Prostate gland (tissue), 2 donors: ENCODE results near the gene INPP5F. TPM values are rescaled to one million over a fixed set of nuclear protein-coding genes. Genes with fewer than 3 reads are reported as not detected.

Experiments used
- DNase-seq: peaks from one replicate; pipeline ENCODE4 v3.0.0-alpha.2; 2019; ENCODE audit warnings: low spot score
- H3K27ac ChIP-seq, 2 donors: fragments of 200-600 bp; sonication (generic); 2 replicates each; pipeline ENCODE4 v1.5.1; 2017 to 2019
- H3K27me3 ChIP-seq: fragments of 200-600 bp; sonication (generic); replicated peaks from 2 replicates; pipeline ENCODE4 v1.5.1; 2019; ENCODE audit not compliant: insufficient read depth
- H3K36me3 ChIP-seq, 2 donors: fragments of 200-600 bp; sonication (generic); 1 replicate in 1 of 2; 2 replicates in 1 of 2; pipeline versions ENCODE4 v1.5.1 to v1.8.1; 2017 to 2019
- H3K4me1 ChIP-seq: fragments of 200-600 bp; sonication (generic); replicated peaks from 2 replicates; pipeline ENCODE4 v1.5.1; 2019
- H3K4me3 ChIP-seq, 2 donors: fragments of 200-600 bp; sonication (generic); 2 replicates each; pipeline ENCODE4 v1.5.1; 2017 to 2019
- H3K9me3 ChIP-seq: fragments of 200-600 bp; sonication (generic); 2 replicates; pipeline ENCODE4 v1.5.1; 2017
- POLR2A ChIP-seq: fragments of 450-650 bp; IDR thresholded peaks from one replicate; pipeline ENCODE4 v1.6.1; 2016; ENCODE audit warnings: antibody characterized with exemption, mild to moderate bottlenecking
- POLR2AphosphoS5 ChIP-seq: sonication (generic); formaldehyde crosslinking; IDR thresholded peaks from one replicate; pipeline ENCODE4 v1.6.1; 2017; ENCODE audit warnings: antibody characterized with exemption
- WGBS: methylation state at CpG from one replicate; pipeline ENCODE4 v1.1.5; 2018; 5-methylcytosine and 5-hydroxymethylcytosine counted together
- intact Hi-C: fragments of 100-400 bp; cut with DNase I; formaldehyde crosslinking; loops from one replicate; pipeline ENCODE4 v1.14.2; 2022
- total RNA-seq, 2 donors: library from RNA; depleted of rRNA; stranded (reverse); fragments of >200 nt; gene quantifications; one replicate each; pipeline ENCODE4 v1.1.0, GENCODE V29; 2016
- TF ChIP-seq, protein P1 (sequence below), 4 experiments: fragments of 200-600 bp in 2 of 4; fragments of 450-650 bp in 2 of 4; sonication (generic) in 2 of 4; IDR thresholded peaks; 1 replicate in 3 of 4; 2 replicates in 1 of 4; pipeline ENCODE4 v1.5.1; 2016 to 2019; ENCODE audit warnings: antibody characterized with exemption in 4 of 4, mild to moderate bottlenecking in 2 of 4, moderate library complexity in 2 of 4

INPP5F gene
- total RNA-seq, 2 donors from 2014 or later: 8.6 to 15.9 TPM

DNA sequence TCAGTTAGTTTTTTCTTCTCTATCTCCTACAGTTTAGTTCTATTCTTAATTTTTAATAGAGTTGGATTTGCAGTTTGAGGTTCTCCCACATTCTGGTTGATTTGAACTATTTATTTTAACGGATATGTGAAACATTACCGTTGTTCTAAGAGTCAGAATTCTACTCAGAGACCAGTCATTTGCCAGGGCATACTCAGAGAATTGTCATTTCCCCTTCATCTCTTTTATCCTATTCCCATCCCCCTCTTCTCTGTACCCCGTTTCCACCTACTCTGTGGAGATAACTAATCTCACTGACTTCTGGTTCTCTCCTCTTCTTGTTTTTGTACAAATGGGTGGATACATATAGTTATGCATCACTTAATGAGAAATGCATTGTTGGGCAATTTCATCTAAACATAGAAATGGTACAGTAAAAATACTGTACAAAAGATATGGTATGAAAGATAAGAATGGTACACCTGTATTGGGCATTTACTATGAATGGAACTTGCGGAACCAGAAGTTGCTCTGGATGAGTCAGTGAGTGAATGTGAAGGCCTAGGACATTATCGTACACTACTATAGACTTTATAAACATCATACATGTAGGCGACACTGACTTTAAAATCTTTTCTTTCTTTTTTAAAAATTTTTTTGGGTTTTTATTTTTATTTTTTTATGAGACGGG lies 53.1 kb downstream of the INPP5F start:
- TF ChIP-seq POLR2AphosphoS5 (no peak), POLR2A (no peak)
- TF ChIP-seq, protein P1, sequence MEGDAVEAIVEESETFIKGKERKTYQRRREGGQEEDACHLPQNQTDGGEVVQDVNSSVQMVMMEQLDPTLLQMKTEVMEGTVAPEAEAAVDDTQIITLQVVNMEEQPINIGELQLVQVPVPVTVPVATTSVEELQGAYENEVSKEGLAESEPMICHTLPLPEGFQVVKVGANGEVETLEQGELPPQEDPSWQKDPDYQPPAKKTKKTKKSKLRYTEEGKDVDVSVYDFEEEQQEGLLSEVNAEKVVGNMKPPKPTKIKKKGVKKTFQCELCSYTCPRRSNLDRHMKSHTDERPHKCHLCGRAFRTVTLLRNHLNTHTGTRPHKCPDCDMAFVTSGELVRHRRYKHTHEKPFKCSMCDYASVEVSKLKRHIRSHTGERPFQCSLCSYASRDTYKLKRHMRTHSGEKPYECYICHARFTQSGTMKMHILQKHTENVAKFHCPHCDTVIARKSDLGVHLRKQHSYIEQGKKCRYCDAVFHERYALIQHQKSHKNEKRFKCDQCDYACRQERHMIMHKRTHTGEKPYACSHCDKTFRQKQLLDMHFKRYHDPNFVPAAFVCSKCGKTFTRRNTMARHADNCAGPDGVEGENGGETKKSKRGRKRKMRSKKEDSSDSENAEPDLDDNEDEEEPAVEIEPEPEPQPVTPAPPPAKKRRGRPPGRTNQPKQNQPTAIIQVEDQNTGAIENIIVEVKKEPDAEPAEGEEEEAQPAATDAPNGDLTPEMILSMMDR (IDR thresholded peaks at IDR 0.05): no peak
- intact Hi-C loops: no loop called here

DNA sequence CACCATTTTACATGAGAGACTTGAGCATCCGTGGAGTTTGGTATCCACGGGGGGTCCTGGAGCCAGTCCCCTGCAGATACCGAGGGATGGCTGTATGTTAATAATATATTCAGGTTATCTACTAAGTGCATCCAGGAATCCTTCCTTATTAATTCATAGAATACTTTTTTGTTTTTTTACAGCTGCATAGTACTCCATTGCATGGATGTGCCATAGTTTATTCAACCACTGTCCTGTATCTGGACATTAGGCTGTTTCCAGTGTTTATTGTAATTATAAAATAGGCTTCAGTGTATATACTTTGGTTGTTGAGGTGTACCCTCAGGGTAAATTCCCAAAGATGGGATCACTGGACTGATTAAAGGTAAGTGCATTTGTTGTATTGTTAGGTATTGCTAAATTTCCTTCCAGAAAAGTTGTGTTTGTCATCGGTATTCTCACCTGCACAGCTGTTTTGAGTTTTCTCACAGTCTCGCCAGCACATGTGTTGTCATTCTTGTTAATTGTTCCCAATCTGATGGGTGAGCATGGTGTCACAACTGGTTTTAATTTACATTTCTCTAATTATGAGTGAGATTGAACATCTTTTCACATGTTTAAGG lies 55.1 kb downstream of the INPP5F start:
- TF ChIP-seq, protein P1 (IDR thresholded peaks at IDR 0.05): no peak
- TF ChIP-seq POLR2A: no peak
- no peak for DNase-seq
- H3K9me3 ChIP-seq: no peaks in the 10 kb centered on the region
- intact Hi-C loops: no loop called here
- H3K4me3 ChIP-seq: no peak overlapping the region
- no peaks in the 10 kb centered on the region for H3K27me3 ChIP-seq
- no peaks in the 10 kb centered on the region for H3K4me1 ChIP-seq
- WGBS: 99% methylated on average over 5 of the region's 5 CpGs
- H3K36me3 ChIP-seq: no peaks in the 10 kb centered on the region
- no peak overlapping the region for H3K27ac ChIP-seq

More for the DNA sequence above, 53.1 kb downstream of the INPP5F start:
- H3K9me3 ChIP-seq: no peaks in the 10 kb centered on the region
- no peak overlapping the region for H3K4me3 ChIP-seq
- no peaks in the 10 kb centered on the region for H3K27me3 ChIP-seq
- 93% methylated on average over 7 of the region's 7 CpGs for WGBS
- H3K36me3 ChIP-seq: no peaks in the 10 kb centered on the region
- no peak for DNase-seq
- H3K27ac ChIP-seq: no peak overlapping the region
- H3K4me1 ChIP-seq: no peaks in the 10 kb centered on the region

DNA sequence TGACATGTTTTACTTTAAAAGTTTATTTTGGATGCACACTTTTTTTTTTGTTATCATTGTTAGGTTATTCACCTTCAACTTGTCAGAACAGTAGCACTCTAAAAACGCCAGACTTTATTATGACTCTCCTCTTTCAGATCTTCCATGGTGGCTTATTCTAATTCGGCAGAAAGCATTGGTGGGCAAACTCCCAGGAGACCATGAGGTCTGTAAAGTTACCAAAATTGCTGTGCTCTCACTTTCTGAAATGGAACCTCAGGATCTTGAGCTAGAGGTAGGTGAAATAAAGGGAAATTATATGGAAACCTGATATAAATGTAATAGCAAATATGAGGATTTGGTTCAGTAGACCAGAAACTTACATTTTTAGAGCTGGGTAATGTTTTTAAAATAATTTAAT lies 55.6 kb downstream of the INPP5F start:
- 71% methylated on average over 2 of the region's 2 CpGs for WGBS
- Histone ChIP-seq H3K27me3 (no peaks in the 10 kb centered on the region), H3K36me3 (no peaks in the 10 kb centered on the region), H3K27ac (no peak overlapping the region), H3K9me3 (no peaks in the 10 kb centered on the region), H3K4me3 (no peak overlapping the region), H3K4me1 (no peaks in the 10 kb centered on the region)
- DNase-seq: no peak
- intact Hi-C loops: no loop called here
- no peak for TF ChIP-seq POLR2A
- TF ChIP-seq, protein P1 (IDR thresholded peaks at IDR 0.05): no peak

DNA sequence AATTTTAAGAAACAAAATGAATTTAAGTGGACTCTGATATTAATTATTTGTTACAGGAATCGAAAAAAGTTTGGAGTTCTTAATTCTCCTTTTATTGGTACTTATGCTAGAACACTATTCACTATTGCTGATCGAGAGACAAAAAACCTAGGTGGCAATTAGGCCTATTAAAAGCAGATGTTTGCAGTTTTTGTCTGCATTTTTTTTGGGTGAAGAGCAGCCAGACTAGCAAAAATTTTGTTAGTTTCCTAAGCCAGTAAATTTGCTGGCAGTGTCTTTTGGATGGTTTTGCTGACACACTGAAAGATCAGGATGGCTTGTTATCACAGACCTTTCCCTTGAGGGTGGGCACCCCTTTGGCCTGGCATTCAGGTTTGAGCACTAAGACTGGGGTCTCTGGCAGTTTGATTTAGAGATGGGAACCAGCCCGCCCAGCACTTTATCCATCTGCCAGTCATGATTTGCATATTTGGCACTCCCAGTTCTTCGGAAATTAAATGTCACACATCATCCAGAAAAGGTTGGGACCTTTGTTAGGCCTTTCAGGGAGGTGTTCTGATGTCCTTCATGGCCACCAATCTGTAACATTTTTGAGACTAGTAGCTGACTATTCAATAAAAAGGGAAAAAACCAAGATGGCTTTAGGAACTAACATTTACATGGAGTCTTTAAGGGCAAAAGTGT lies 57.3 kb downstream of the INPP5F start:
- Histone ChIP-seq H3K9me3 (no peaks in the 10 kb centered on the region), H3K4me3 (no peak overlapping the region), H3K36me3 (no peaks in the 10 kb centered on the region), H3K4me1 (no peaks in the 10 kb centered on the region), H3K27me3 (no peaks in the 10 kb centered on the region), H3K27ac (no peak overlapping the region)
- intact Hi-C loops: no loop called here
- TF ChIP-seq, protein P1 (IDR thresholded peaks at IDR 0.05): no peak
- no peak for TF ChIP-seq POLR2AphosphoS5
- TF ChIP-seq POLR2A: no peak
- DNase-seq: no peak
- 86% methylated on average over 4 of the region's 4 CpGs for WGBS

DNA sequence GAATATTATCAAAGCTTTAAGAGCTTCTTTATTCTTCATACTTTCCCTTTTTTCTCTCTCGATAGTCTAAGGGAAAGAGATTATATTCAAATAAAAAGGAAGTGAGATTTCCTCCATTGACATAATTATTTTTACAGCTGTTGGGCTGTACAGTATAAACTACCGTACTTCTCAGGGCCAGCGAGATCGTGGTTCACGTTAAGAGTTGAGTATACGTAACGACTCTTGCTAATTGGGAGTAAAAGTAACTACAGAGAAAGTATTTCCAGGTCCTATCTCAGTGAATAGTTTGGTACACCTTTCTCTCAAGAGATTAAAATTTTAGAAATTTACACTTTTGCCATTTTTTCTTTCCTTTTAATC lies 57.8 kb downstream of the INPP5F start:
- Histone ChIP-seq H3K27ac (no peak overlapping the region), H3K9me3 (no peaks in the 10 kb centered on the region), H3K36me3 (no peaks in the 10 kb centered on the region), H3K4me1 (no peaks in the 10 kb centered on the region), H3K27me3 (no peaks in the 10 kb centered on the region), H3K4me3 (no peak overlapping the region)
- intact Hi-C loops: no loop called here
- WGBS: 82% methylated on average over 7 of the region's 7 CpGs
- TF ChIP-seq, protein P1 (IDR thresholded peaks at IDR 0.05): no peak
- TF ChIP-seq POLR2AphosphoS5: no peak
- TF ChIP-seq POLR2A: no peak
- no peak for DNase-seq
